HepG2 (cell line): ENCODE results near the gene CCL22. TPM values are rescaled to one million over a fixed set of nuclear protein-coding genes. Genes with fewer than 3 reads are reported as not detected.
A peak's percentile ranks its signal among the peaks of the same experiment; 100 is the strongest.

ENCODE experiments used
- EP300 ChIP-seq, 3 experiments: sonication (generic) in 1 of 3; formaldehyde crosslinking in 1 of 3; IDR thresholded peaks; 2 replicates each; pipeline versions ENCODE4 v1.5.1 to v1.6.1; 2011 to 2020; ENCODE audit warnings: low read depth in 2 of 3, low read length in 2 of 3, borderline replicate concordance in 1 of 3, improper control_type of control experiment in 1 of 3, mild to moderate bottlenecking in 1 of 3, missing genetic modification reagents in 1 of 3, moderate library complexity in 1 of 3
- ETV5 ChIP-seq: IDR thresholded peaks from 2 replicates; pipeline ENCODE4 v1.6.1; 2018; ENCODE audit warnings: missing biosample characterization, missing genetic modification reagents, inconsistent platforms, borderline replicate concordance
- MTA3 ChIP-seq: sonication (generic); formaldehyde crosslinking; IDR thresholded peaks from 2 replicates; pipeline ENCODE4 v1.4.0; 2020; ENCODE audit warnings: missing genetic modification reagents
- RORA ChIP-seq: sonication (generic); formaldehyde crosslinking; IDR thresholded peaks from 2 replicates; pipeline ENCODE4 v1.5.0; 2020; ENCODE audit warnings: mild to moderate bottlenecking, missing genetic modification reagents, moderate library complexity
- SIX1 ChIP-seq: sonication (generic); formaldehyde crosslinking; IDR thresholded peaks from 2 replicates; pipeline ENCODE4 v1.4.0; 2020; ENCODE audit warnings: missing genetic modification reagents, borderline replicate concordance
- TRIM24 ChIP-seq: sonication (generic); formaldehyde crosslinking; IDR thresholded peaks from 2 replicates; pipeline ENCODE4 v1.8.0; 2022; ENCODE audit warnings: mild to moderate bottlenecking, missing genetic modification reagents
- ZFP62 ChIP-seq: sonication (generic); formaldehyde crosslinking; IDR thresholded peaks from 2 replicates; pipeline ENCODE4 v1.4.0; 2020; ENCODE audit warnings: missing genetic modification reagents
- ZNF180 ChIP-seq: sonication (generic); formaldehyde crosslinking; IDR thresholded peaks from 2 replicates; pipeline ENCODE4 v1.4.0; 2020; ENCODE audit warnings: low read depth, missing genetic modification reagents, borderline replicate concordance
- ZSCAN30 ChIP-seq: sonication (generic); formaldehyde crosslinking; IDR thresholded peaks from 2 replicates; pipeline ENCODE4 v1.5.0; 2020; ENCODE audit warnings: mild to moderate bottlenecking, missing genetic modification reagents
- polyA plus RNA-seq, 8 experiments: library from polyadenylated mRNA; depleted of rRNA in 3 of 8; stranded (reverse) in 7 of 8; unstranded in 1 of 8; fragments of >200 nt; fragmentation: Illumina TruSeq in 4 of 8; extraction: Trizol in 4 of 8; gene quantifications; 2 replicates each; pipeline versions ENCODE4 v1.2.1 to v1.2.3, GENCODE V29; 2011 to 2016; ENCODE audit warnings: low read depth in 4 of 8, missing spikeins in 1 of 8, mixed read lengths in 1 of 8; ENCODE audit not compliant: insufficient read depth in 1 of 8
- total RNA-seq, 5 experiments: library from RNA; depleted of rRNA; stranded (reverse); fragments of >200 nt; fragmentation: Illumina TruSeq; extraction: Trizol; gene quantifications; 2 replicates each; pipeline ENCODE4 v1.2.3, GENCODE V29; 2016; ENCODE audit warnings: low read depth in 1 of 5
- TF ChIP-seq, protein P1 (sequence below): sonication (generic); formaldehyde crosslinking; IDR thresholded peaks from 2 replicates; pipeline ENCODE4 v1.8.0; 2022; ENCODE audit warnings: mild to moderate bottlenecking, missing genetic modification reagents, moderate library complexity
- TF ChIP-seq, protein P2 (sequence below), 2 experiments: fragments of 450-650 bp in 1 of 2; sonication (generic) in 1 of 2; formaldehyde crosslinking; IDR thresholded peaks; 2 replicates each; pipeline versions ENCODE4 v1.5.0 to v1.8.0; 2020 to 2022; ENCODE audit warnings: mild to moderate bottlenecking in 1 of 2, missing genetic modification reagents in 1 of 2
- TF ChIP-seq, protein P3 (sequence below): IDR thresholded peaks from 2 replicates; pipeline ENCODE4 v1.6.1; 2016; ENCODE audit warnings: missing compliant biosample characterization, missing genetic modification reagents, borderline replicate concordance
- TF ChIP-seq, protein P4 (sequence below), 2 experiments: sonication (generic) in 1 of 2; formaldehyde crosslinking in 1 of 2; IDR thresholded peaks; 2 replicates each; pipeline versions ENCODE4 v1.4.0 to v1.6.1; 2016 to 2020; ENCODE audit warnings: borderline replicate concordance in 1 of 2, low read depth in 1 of 2, mild to moderate bottlenecking in 1 of 2, missing genetic modification reagents in 1 of 2
- TF ChIP-seq, protein P5 (sequence below): sonication (generic); formaldehyde crosslinking; IDR thresholded peaks from 2 replicates; pipeline ENCODE4 v1.4.0; 2020; ENCODE audit warnings: missing genetic modification reagents, low read depth, mild to moderate bottlenecking, borderline replicate concordance

CCL22 gene
- total and polyA plus RNA-seq, 2 of the 13 experiments (the other 11 are each of a cell fraction or from before 2014, with no cell fraction given), result not detected

DNA sequence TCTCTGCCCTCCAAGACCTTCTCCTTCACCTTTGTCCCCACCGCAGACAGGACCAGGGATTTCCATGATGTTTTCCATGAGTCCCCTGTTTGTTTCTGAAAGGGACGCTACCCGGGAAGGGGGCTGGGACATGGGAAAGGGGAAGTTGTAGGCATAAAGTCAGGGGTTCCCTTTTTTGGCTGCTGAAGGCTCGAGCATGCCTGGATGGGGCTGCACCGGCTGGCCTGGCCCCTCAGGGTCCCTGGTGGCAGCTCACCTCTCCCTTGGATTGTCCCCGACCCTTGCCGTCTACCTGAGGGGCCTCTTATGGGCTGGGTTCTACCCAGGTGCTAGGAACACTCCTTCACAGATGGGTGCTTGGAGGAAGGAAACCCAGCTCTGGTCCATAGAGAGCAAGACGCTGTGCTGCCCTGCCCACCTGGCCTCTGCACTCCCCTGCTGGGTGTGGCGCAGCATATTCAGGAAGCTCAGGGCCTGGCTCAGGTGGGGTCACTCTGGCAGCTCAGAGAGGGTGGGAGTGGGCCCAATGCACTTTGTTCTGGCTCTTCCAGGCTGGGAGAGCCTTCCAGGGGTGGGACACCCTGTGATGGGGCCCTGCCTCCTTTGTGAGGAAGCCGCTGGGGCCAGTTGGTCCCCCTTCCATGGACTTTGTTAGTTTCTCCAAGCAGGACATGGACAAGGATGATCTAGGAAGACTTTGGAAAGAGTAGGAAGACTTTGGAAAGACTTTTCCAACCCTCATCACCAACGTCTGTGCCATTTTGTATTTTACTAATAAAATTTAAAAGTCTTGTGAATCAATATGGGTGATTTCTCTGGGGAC lies 25.9 kb downstream of the CCL22 start (continued):
- no peak for TF ChIP-seq TRIM24 (CRISPR knock-in tag)
- TF ChIP-seq RORA (CRISPR knock-in tag), result no peak
- TF ChIP-seq, protein P1, sequence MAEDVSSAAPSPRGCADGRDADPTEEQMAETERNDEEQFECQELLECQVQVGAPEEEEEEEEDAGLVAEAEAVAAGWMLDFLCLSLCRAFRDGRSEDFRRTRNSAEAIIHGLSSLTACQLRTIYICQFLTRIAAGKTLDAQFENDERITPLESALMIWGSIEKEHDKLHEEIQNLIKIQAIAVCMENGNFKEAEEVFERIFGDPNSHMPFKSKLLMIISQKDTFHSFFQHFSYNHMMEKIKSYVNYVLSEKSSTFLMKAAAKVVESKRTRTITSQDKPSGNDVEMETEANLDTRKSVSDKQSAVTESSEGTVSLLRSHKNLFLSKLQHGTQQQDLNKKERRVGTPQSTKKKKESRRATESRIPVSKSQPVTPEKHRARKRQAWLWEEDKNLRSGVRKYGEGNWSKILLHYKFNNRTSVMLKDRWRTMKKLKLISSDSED (CRISPR knock-in tag), result no peak
- no peak for TF ChIP-seq ZSCAN30
- TF ChIP-seq EP300 (IDR thresholded peaks at IDR 0.05; ENCODE audit: low read depth in 2 of 2, low read length in 2 of 2), result no peak
- TF ChIP-seq EP300 (CRISPR knock-in tag; IDR thresholded peaks at IDR 0.05; ENCODE audit: borderline replicate concordance), result no peak; the same call in 1 of the 2 replicates
- TF ChIP-seq SIX1 (CRISPR knock-in tag), result no peak
- TF ChIP-seq, protein P2, sequence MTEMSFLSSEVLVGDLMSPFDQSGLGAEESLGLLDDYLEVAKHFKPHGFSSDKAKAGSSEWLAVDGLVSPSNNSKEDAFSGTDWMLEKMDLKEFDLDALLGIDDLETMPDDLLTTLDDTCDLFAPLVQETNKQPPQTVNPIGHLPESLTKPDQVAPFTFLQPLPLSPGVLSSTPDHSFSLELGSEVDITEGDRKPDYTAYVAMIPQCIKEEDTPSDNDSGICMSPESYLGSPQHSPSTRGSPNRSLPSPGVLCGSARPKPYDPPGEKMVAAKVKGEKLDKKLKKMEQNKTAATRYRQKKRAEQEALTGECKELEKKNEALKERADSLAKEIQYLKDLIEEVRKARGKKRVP (CRISPR knock-in tag; IDR thresholded peaks at IDR 0.05), result no peak
- TF ChIP-seq MTA3 (CRISPR knock-in tag), result no peak
- TF ChIP-seq ZNF180, result no peak
- TF ChIP-seq, protein P3, sequence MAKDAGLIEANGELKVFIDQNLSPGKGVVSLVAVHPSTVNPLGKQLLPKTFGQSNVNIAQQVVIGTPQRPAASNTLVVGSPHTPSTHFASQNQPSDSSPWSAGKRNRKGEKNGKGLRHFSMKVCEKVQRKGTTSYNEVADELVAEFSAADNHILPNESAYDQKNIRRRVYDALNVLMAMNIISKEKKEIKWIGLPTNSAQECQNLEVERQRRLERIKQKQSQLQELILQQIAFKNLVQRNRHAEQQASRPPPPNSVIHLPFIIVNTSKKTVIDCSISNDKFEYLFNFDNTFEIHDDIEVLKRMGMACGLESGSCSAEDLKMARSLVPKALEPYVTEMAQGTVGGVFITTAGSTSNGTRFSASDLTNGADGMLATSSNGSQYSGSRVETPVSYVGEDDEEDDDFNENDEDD, result no peak
- no peak for TF ChIP-seq ZFP62 (CRISPR knock-in tag)
- TF ChIP-seq, protein P4, sequence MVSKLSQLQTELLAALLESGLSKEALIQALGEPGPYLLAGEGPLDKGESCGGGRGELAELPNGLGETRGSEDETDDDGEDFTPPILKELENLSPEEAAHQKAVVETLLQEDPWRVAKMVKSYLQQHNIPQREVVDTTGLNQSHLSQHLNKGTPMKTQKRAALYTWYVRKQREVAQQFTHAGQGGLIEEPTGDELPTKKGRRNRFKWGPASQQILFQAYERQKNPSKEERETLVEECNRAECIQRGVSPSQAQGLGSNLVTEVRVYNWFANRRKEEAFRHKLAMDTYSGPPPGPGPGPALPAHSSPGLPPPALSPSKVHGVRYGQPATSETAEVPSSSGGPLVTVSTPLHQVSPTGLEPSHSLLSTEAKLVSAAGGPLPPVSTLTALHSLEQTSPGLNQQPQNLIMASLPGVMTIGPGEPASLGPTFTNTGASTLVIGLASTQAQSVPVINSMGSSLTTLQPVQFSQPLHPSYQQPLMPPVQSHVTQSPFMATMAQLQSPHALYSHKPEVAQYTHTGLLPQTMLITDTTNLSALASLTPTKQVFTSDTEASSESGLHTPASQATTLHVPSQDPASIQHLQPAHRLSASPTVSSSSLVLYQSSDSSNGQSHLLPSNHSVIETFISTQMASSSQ (IDR thresholded peaks at IDR 0.05; ENCODE audit: low read depth), result no peak
- TF ChIP-seq, protein P4 (CRISPR knock-in tag; IDR thresholded peaks at IDR 0.05; ENCODE audit: borderline replicate concordance), result no peak; the same call in 1 of the 2 replicates
- TF ChIP-seq ETV5 (CRISPR knock-in tag), result 0 out of 2 replicates have a peak, but pooled peaks have one; percentile 34
- TF ChIP-seq, protein P5, sequence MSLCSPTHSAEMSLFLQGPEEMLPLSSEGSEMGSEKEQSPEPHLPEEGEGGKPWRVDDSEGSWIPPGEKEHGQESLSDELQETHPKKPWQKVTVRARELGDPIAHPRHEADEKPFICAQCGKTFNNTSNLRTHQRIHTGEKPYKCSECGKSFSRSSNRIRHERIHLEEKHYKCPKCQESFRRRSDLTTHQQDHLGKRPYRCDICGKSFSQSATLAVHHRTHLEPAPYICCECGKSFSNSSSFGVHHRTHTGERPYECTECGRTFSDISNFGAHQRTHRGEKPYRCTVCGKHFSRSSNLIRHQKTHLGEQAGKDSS (CRISPR knock-in tag), result no peak
